Mammary microvascular endothelial cell (primary cell): ENCODE results near the gene RANBP10. TPM values are rescaled to one million over a fixed set of nuclear protein-coding genes. Genes with fewer than 3 reads are reported as not detected.

ENCODE experiments used
- total RNA-seq: library from RNA; depleted of rRNA; stranded (reverse); fragments of >200 nt; gene quantifications from 2 replicates; pipeline ENCODE4 v1.2.3, GENCODE V29; 2015

RANBP10 gene
- total RNA-seq: 8.6 and 10.3 TPM in 2 replicates

GRCh38 chr16:67806428-67807147 is at the start of gene RANBP10, which contains the start of gene TSNAXIP1:
RANBP10 (minus strand) TSS chr16:67806560; CDS start chr16:67806536, 24 bp downstream.
TSNAXIP1 (plus strand) TSS chr16:67806889; CDS start chr16:67807150, 261 bp downstream.

DNA sequence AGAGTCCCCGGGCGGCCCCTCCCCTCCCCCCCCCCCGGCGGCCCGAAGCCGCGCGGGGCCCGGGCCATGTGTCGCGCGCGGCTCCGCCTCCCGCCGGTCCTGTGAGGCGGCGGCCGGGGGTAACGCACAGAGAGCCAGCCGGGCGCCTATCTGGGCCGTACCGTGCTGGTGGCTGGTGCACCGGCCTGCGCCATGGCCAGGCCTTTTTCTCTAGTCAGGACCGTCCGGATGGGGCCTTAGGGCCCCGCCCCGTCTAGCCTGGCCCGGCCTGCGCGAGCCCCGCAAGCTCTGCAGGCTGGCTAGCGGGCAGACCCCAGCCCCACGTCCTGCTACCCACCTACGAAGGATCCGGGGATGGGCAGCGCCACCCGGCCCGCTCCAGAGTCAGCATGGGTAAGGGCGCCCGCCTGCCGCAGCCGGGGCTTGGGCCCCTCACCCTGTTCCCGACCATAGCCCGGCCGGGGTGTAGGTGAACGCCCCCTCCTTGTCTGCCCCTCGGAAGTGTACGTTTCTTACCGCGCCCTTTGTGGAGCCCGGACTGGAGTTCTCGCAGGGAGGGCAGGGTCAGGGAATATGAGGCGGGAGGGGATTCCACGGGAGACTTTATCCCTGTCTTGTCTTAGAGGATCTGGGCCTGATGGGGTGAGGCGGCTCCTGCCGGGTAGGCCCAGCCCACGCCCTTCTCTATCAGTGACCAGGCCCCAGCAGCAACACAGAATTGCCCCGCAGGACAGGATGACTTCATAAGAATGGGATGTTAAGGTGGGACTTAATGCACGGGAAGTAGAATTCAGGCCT is 40.9 kb upstream of the RANBP10 start, which contains the start of gene CENPT:
Gene CENPT, minus strand, starts transcription at position 630 of the 798 bp plus-strand sequence. CDS start 13,834 bp downstream, outside the sequence.

GRCh38 chr16:67846320-67847063 is 40.1 kb upstream of the RANBP10 start, which contains the start of gene NUTF2:
NUTF2 (plus strand) TSS chr16:67846933; CDS start chr16:67865131, 18,198 bp downstream.

DNA sequence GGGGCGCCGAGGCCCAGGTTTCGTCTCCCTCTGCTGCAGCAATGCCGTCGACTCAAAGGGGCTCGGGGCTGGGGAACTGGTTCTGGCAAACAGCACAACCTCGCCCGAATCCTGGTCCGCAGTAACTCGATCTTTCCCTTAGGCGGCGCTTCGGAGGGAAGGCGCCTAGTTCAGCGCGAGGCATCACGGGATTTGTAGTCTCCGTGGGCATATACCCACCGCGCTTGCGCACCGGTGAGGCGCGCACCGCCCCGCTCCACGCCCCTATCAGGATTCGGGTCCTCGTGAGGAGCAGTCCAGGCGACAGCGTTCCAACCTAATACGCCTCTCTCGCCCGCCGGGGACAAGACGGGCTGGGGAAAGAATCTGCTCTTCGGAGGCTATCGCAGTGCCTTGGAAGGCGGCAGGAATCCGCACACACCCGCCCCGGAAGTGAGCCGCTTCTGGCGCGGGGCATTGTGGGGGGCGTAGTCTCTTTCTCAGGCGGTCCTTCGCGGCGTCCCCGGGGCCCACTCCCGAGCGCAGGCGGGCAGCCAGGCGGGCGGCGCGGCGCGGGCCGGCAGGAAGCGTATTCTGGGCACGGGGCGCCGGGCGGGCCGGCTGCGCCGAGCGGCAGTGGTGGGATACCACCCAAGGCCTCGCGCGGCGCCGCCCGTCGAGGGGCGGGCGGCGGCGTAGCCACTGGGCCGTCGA is 35.6 kb upstream of the RANBP10 start, which contains the start of gene THAP11:
Gene THAP11, plus strand, starts transcription at position 505 of the 693 bp plus-strand sequence. CDS start 235 bp downstream, outside the sequence.

DNA sequence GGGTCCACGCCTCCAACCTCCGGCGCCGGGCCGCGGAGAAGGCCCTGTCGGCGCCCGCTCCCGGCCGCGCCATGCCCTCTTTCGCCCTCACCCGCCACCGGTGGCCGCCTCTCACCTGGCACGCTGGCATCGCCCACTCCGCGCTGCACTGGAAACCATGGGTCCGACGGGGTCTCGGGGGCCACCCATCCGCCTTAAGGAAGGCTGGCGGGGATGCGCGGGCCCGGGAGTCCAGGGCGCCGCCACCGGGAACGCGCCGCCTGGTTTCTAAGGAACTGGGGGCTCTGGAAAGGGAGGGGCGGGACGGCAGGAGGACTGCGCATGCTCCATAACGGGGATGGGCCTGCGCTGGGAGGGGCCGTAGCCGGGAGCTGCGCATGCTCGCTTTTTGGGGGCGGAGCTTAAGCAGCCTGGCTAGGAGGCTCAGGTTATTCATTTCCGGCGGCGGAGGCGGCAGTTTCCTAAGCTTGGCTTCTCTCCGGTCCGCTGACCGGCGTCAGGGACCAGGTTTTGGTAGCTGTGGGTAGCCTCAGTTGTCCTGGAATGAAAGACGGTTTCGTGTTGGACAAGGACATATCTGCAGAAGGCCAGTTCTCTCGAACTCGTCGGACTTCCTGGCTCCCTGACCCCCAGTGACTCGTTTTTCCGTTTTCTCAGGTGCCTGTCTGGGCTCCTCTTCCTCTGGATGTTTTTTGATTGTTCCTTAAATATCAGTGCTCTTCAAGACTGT is 87.1 kb downstream of the RANBP10 start, which contains the start of gene GFOD2:
Gene GFOD2, minus strand, starts transcription at position 269 of the 730 bp plus-strand sequence. CDS start 33,601 bp downstream, outside the sequence.

Other genes with a start within 250 kb of the RANBP10 start
- gene CTCF, start 244.0 kb downstream of the RANBP10 start, total RNA-seq: 25.5 and 27.7 TPM in 2 replicates
- gene CARMIL2, start 161.4 kb downstream of the RANBP10 start, total RNA-seq: 0.25 and 3.6 TPM in 2 replicates
- gene ACD, start 146.3 kb downstream of the RANBP10 start, total RNA-seq: 26.0 and 35.8 TPM in 2 replicates
- gene PARD6A, start 145.6 kb downstream of the RANBP10 start, total RNA-seq: 2.8 and 4.5 TPM in 2 replicates
- gene ENKD1, start 139.8 kb downstream of the RANBP10 start, total RNA-seq: 14.3 and 16.5 TPM in 2 replicates
- gene C16orf86, start 139.7 kb downstream of the RANBP10 start, total RNA-seq: 3.6 and 5.8 TPM in 2 replicates
- gene GFOD2, start 87.2 kb downstream of the RANBP10 start, total RNA-seq: 19.6 TPM in 2 replicates
- 0.13 and 0.20 TPM in 2 replicates for gene TSNAXIP1, start 329 bp upstream of the RANBP10 start, total RNA-seq
- gene THAP11, start 35.8 kb upstream of the RANBP10 start, total RNA-seq: 35.4 and 40.7 TPM in 2 replicates
- gene NUTF2, start 40.4 kb upstream of the RANBP10 start, total RNA-seq: 158 and 170 TPM in 2 replicates
- 29.4 and 31.6 TPM in 2 replicates for gene CENPT, start 41.1 kb upstream of the RANBP10 start, total RNA-seq
- 50.1 and 74.3 TPM in 2 replicates for gene EDC4, start 66.5 kb upstream of the RANBP10 start, total RNA-seq
- gene NRN1L, start 78.3 kb upstream of the RANBP10 start, total RNA-seq: 0.69 TPM in 1 of 2 replicates, not detected in the other
- 8.3 and 10.8 TPM in 2 replicates for gene PSKH1, start 86.7 kb upstream of the RANBP10 start, total RNA-seq
- 0.84 and 0.87 TPM in 2 replicates for gene CTRL, start 125.3 kb upstream of the RANBP10 start, total RNA-seq
- 73.8 and 78.3 TPM in 2 replicates for gene PSMB10, start 130.3 kb upstream of the RANBP10 start, total RNA-seq
- gene LCAT, start 137.6 kb upstream of the RANBP10 start, total RNA-seq: 3.7 and 4.5 TPM in 2 replicates
- 34.7 and 40.2 TPM in 2 replicates for gene SLC12A4, start 162.1 kb upstream of the RANBP10 start, total RNA-seq
- gene DPEP3, start 173.9 kb upstream of the RANBP10 start, total RNA-seq: not detected in 2 replicates
- gene DPEP2, start 192.9 kb upstream of the RANBP10 start, total RNA-seq: 0.05 TPM in 1 of 2 replicates, not detected in the other
- gene DPEP2NB, start 209.4 kb upstream of the RANBP10 start, total RNA-seq: not detected in 2 replicates
- 5.3 and 8.1 TPM in 2 replicates for gene DDX28, start 216.7 kb upstream of the RANBP10 start, total RNA-seq
- gene DUS2, start 216.7 kb upstream of the RANBP10 start, total RNA-seq: 16.5 and 19.5 TPM in 2 replicates